ENCODE data around the gene ABTB2. TPM values are rescaled to one million over a fixed set of nuclear protein-coding genes. Genes with fewer than 3 reads are reported as not detected.

ABTB2 gene
- total RNA-seq, 1 experiment from 2014 or later: 5.5 TPM

DNA sequence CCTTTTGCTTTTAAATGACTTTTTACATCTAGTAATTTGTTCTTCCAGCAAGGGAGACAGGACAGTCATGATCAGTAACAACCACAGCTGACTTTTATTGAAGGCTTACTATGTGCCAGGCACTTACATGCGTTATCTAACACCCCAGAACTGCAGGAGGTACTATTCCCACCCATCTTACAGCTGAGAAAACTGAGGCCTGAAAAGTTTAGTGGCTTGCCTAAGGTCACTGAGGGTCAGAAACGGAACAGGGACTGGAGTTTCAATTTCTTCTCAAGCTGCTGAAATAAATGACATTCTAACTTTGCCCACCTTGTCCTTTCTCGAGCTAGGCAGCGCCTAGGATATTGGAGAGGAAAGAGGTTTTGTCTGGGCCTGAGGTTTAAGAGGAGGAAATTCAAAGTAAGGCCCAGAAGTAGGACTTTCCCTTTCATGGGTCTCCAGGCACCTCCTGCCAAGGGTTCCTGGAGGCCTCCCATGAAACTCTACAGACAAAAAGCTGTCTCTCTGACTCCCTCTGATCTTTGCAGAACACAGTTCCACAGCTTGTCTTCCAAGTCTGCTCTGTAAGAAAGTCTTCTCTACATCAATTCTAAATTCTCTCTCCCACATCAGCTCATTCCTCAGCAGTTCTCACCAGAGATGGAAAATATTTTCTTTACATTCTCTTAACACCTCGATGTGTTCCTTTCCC, 150.2 kb downstream of the ABTB2 start:
- Mint-ChIP-seq H3K4me3 (no peak overlapping the region), H3K4me1 (peaks cover 45 to 58% of the 10 kb centered on the region in 2 experiments), H3K27ac (no peak overlapping the region), H3K9me3 (no peaks in the 10 kb centered on the region), H3K36me3 (ENCODE audit: insufficient read depth in 1 of 3, low read depth in 3 of 3) (no peaks in the 10 kb centered on the region; a peak in 1 of 7 replicates), H3K27me3 (ENCODE audit: low read depth) (no peaks in the 10 kb centered on the region; the same call in 1 of the 2 replicates)
- no peak overlapping the region for H2BK15ac ChIP-seq (ENCODE audit: low read depth, low read length)
- no peak overlapping the region for H2AFZ ChIP-seq (ENCODE audit: low read length)
- no peak overlapping the region for H2BK12ac ChIP-seq (ENCODE audit: insufficient read length, low read depth, low read length)
- peaks cover 10% of the 10 kb centered on the region; the same call in 1 of the 2 replicates for H3K4me1 ChIP-seq (ENCODE audit: insufficient read depth, low read length)
- no peak overlapping the region for H3K23ac ChIP-seq (ENCODE audit: insufficient read length, low read depth, low read length)
- H2BK5ac ChIP-seq (ENCODE audit: insufficient read length, low read length): no peak overlapping the region
- H2BK120ac ChIP-seq (ENCODE audit: low read depth, low read length, poor library complexity, severe bottlenecking): no peak overlapping the region
- no peaks in the 10 kb centered on the region for H3K79me1 ChIP-seq (ENCODE audit: insufficient read depth, low read depth, low read length, poor library complexity, severe bottlenecking)
- H3K9me3 ChIP-seq (ENCODE audit: control insufficient read depth, low read depth, low read length): no peaks in the 10 kb centered on the region
- no peaks in the 10 kb centered on the region for H3K23me2 ChIP-seq (ENCODE audit: insufficient read length, low read depth, low read length, poor library complexity, severe bottlenecking)
- H4K5ac ChIP-seq (ENCODE audit: insufficient read length, low read depth, low read length): no peak overlapping the region
- H4K20me1 ChIP-seq (ENCODE audit: control insufficient read depth, insufficient read depth, insufficient read length): no peaks in the 10 kb centered on the region
- no peaks in the 10 kb centered on the region for H3K79me2 ChIP-seq (ENCODE audit: insufficient read depth, low read length)
- no peak overlapping the region for H2BK20ac ChIP-seq (ENCODE audit: low read depth, low read length, poor library complexity, severe bottlenecking)
- H2AK5ac ChIP-seq (ENCODE audit: insufficient read length, low read length): no peak overlapping the region
- H4K8ac ChIP-seq (replicated peaks; ENCODE audit: insufficient read length, low read depth, low read length): no peak overlapping the region
- H3K18ac ChIP-seq (ENCODE audit: insufficient read length, low read depth, low read length): no peak overlapping the region
- H4K91ac ChIP-seq (ENCODE audit: insufficient read length, low read depth, low read length): no peak overlapping the region
- no peak overlapping the region for H3T11ph ChIP-seq (ENCODE audit: low read length)
- H3K9ac ChIP-seq (ENCODE audit: extremely low read depth, insufficient read length, low read length): no peak overlapping the region
- no peaks in the 10 kb centered on the region for H3K27me3 ChIP-seq (ENCODE audit: insufficient read depth, low read length)
- H3K14ac ChIP-seq (ENCODE audit: insufficient read depth, low read length): no peak overlapping the region
- no peak overlapping the region for H3K4ac ChIP-seq (ENCODE audit: low read depth, low read length)
- no CpG with 5 or more reads among the region's 5 CpGs for WGBS (ENCODE audit: extremely low coverage, insufficient read length, low lambda C conversion rate)
- H3K56ac ChIP-seq (ENCODE audit: insufficient read length, low read depth, low read length): no peak overlapping the region
- H3K4me2 ChIP-seq (ENCODE audit: insufficient read depth, insufficient read length, low read length): no peak overlapping the region
- H3K27ac ChIP-seq (ENCODE audit: insufficient read length, low read depth, low read length): no peak overlapping the region
- TF ChIP-seq, protein P1, sequence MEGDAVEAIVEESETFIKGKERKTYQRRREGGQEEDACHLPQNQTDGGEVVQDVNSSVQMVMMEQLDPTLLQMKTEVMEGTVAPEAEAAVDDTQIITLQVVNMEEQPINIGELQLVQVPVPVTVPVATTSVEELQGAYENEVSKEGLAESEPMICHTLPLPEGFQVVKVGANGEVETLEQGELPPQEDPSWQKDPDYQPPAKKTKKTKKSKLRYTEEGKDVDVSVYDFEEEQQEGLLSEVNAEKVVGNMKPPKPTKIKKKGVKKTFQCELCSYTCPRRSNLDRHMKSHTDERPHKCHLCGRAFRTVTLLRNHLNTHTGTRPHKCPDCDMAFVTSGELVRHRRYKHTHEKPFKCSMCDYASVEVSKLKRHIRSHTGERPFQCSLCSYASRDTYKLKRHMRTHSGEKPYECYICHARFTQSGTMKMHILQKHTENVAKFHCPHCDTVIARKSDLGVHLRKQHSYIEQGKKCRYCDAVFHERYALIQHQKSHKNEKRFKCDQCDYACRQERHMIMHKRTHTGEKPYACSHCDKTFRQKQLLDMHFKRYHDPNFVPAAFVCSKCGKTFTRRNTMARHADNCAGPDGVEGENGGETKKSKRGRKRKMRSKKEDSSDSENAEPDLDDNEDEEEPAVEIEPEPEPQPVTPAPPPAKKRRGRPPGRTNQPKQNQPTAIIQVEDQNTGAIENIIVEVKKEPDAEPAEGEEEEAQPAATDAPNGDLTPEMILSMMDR (conservative IDR thresholded peaks at IDR 0.05): no peak
- no peak for DNase-seq
